ENCODE results near the gene PEF1. TPM values are rescaled to one million over a fixed set of nuclear protein-coding genes. Genes with fewer than 3 reads are reported as not detected.

Gene PEF1
- total and polyA plus RNA-seq, 2 experiments from 2014 or later: 71.3 to 97.5 TPM

GRCh38 chr1:31679676-31680230 lies 35.1 kb upstream of the PEF1 start:
- H3K9me3 ChIP-seq (ENCODE audit: low read depth): no peaks in the 10 kb centered on the region
- no peak overlapping the region for H3K9ac ChIP-seq
- WGBS, 2 experiments (ENCODE audit: low coverage in 1 of 2, low lambda C conversion rate in 2 of 2, missing lambda C conversion rate in 2 of 2): 85 to 89% methylated on average over 21 to 23 of the region's 23 CpGs
- in situ Hi-C loops (cut with MboI): no loop called here
- H3K27me3 ChIP-seq (replicated peaks; ENCODE audit: insufficient read depth): no peaks in the 10 kb centered on the region
- no peak for DNase-seq
- H4K20me1 ChIP-seq (ENCODE audit: insufficient read depth): no peaks in the 10 kb centered on the region
- H3K9me2 ChIP-seq (ENCODE audit: insufficient read depth): no peaks in the 10 kb centered on the region
- TF ChIP-seq EZH2 (IDR thresholded peaks at IDR 0.05; ENCODE audit: insufficient read depth, poor library complexity, severe bottlenecking): no peak
- TF ChIP-seq EZH2phosphoT487 (IDR thresholded peaks at IDR 0.05; ENCODE audit: insufficient read depth, low read depth): no peak
- H2AFZ ChIP-seq: no peak overlapping the region
- no peaks in the 10 kb centered on the region for H3K4me1 ChIP-seq (ENCODE audit: insufficient read depth)
- no peak overlapping the region for H3K27ac ChIP-seq
- H3K36me3 ChIP-seq (ENCODE audit: low read depth): peaks cover 5% of the 10 kb centered on the region; the same call in 1 of the 2 replicates
- H3K4me2 ChIP-seq (ENCODE audit: unreplicated experiment): no peak overlapping the region
- no peaks in the 10 kb centered on the region for H3F3A ChIP-seq (ENCODE audit: insufficient read depth)
- H3K4me3 ChIP-seq: no peak overlapping the region
- H3K79me2 ChIP-seq (ENCODE audit: insufficient read depth): no peaks in the 10 kb centered on the region

- H3K4me2 ChIP-seq (ENCODE audit: unreplicated experiment): no peak overlapping the region
- H3K9me2 ChIP-seq (ENCODE audit: insufficient read depth): no peaks in the 10 kb centered on the region
- no peaks in the 10 kb centered on the region for H3F3A ChIP-seq (ENCODE audit: insufficient read depth)
- H3K9me3 ChIP-seq (ENCODE audit: low read depth): no peaks in the 10 kb centered on the region
- H3K4me1 ChIP-seq (ENCODE audit: insufficient read depth): no peaks in the 10 kb centered on the region
- no peak overlapping the region for H2AFZ ChIP-seq
- TF ChIP-seq EZH2phosphoT487 (IDR thresholded peaks at IDR 0.05; ENCODE audit: insufficient read depth, low read depth) (no peak), EZH2 (IDR thresholded peaks at IDR 0.05; ENCODE audit: insufficient read depth, poor library complexity, severe bottlenecking) (no peak)
- no peaks in the 10 kb centered on the region for H3K27me3 ChIP-seq (replicated peaks; ENCODE audit: insufficient read depth)
- H4K20me1 ChIP-seq (ENCODE audit: insufficient read depth): no peaks in the 10 kb centered on the region
- DNase-seq: no peak
- H3K9ac ChIP-seq: no peak overlapping the region
- no peak overlapping the region for H3K27ac ChIP-seq
- no peak overlapping the region for H3K4me3 ChIP-seq
- peaks cover 3% of the 10 kb centered on the region; the same call in 1 of the 2 replicates for H3K36me3 ChIP-seq (ENCODE audit: low read depth)
- no peaks in the 10 kb centered on the region for H3K79me2 ChIP-seq (ENCODE audit: insufficient read depth)
- in situ Hi-C loops (cut with MboI): no loop called here
- WGBS, 2 experiments (ENCODE audit: low coverage in 1 of 2, low lambda C conversion rate in 2 of 2, missing lambda C conversion rate in 2 of 2): 9 to 11% methylated on average over 2 of the region's 2 CpGs
Observed at GRCh38 chr1:31679091-31679490, 34.4 kb upstream of the PEF1 start.

- DNase-seq: no peak
- Histone ChIP-seq H3K9ac (no peak overlapping the region), H3K36me3 (ENCODE audit: low read depth) (peaks cover 3% of the 10 kb centered on the region; the same call in 1 of the 2 replicates), H3K79me2 (ENCODE audit: insufficient read depth) (no peaks in the 10 kb centered on the region), H3K4me2 (ENCODE audit: unreplicated experiment) (no peak overlapping the region), H3K4me3 (no peak overlapping the region), H3K4me1 (ENCODE audit: insufficient read depth) (no peaks in the 10 kb centered on the region), H3K9me2 (ENCODE audit: insufficient read depth) (no peaks in the 10 kb centered on the region), H3K9me3 (ENCODE audit: low read depth) (no peaks in the 10 kb centered on the region), H2AFZ (no peak overlapping the region), H4K20me1 (ENCODE audit: insufficient read depth) (no peaks in the 10 kb centered on the region), H3K27ac (no peak overlapping the region), H3K27me3 (replicated peaks; ENCODE audit: insufficient read depth) (no peaks in the 10 kb centered on the region), H3F3A (ENCODE audit: insufficient read depth) (no peaks in the 10 kb centered on the region)
- 89 to 92% methylated on average over 4 of the region's 4 CpGs for WGBS, 2 experiments (ENCODE audit: low coverage in 1 of 2, low lambda C conversion rate in 2 of 2, missing lambda C conversion rate in 2 of 2)
- in situ Hi-C loops (cut with MboI): no loop called here
- TF ChIP-seq EZH2 (IDR thresholded peaks at IDR 0.05; ENCODE audit: insufficient read depth, poor library complexity, severe bottlenecking) (no peak), EZH2phosphoT487 (IDR thresholded peaks at IDR 0.05; ENCODE audit: insufficient read depth, low read depth) (no peak)
Observed at GRCh38 chr1:31678681-31679080, 34.0 kb upstream of the PEF1 start.

GRCh38 chr1:31677949-31678348 lies 33.3 kb upstream of the PEF1 start:
- 75 to 84% methylated on average over 6 of the region's 6 CpGs for WGBS, 2 experiments (ENCODE audit: low coverage in 1 of 2, low lambda C conversion rate in 2 of 2, missing lambda C conversion rate in 2 of 2)
- DNase-seq: no peak
- H4K20me1 ChIP-seq (ENCODE audit: insufficient read depth): no peaks in the 10 kb centered on the region
- no peak overlapping the region for H3K27ac ChIP-seq
- H3K4me1 ChIP-seq (ENCODE audit: insufficient read depth): no peaks in the 10 kb centered on the region
- H3K4me2 ChIP-seq (ENCODE audit: unreplicated experiment): no peak overlapping the region
- H3K9ac ChIP-seq: no peak overlapping the region
- TF ChIP-seq EZH2phosphoT487 (IDR thresholded peaks at IDR 0.05; ENCODE audit: insufficient read depth, low read depth) (no peak), EZH2 (IDR thresholded peaks at IDR 0.05; ENCODE audit: insufficient read depth, poor library complexity, severe bottlenecking) (no peak)
- no peaks in the 10 kb centered on the region for H3K27me3 ChIP-seq (replicated peaks; ENCODE audit: insufficient read depth)
- in situ Hi-C loops (cut with MboI): no loop called here
- H3K4me3 ChIP-seq: no peak overlapping the region
- H3K79me2 ChIP-seq (ENCODE audit: insufficient read depth): no peaks in the 10 kb centered on the region
- H3F3A ChIP-seq (ENCODE audit: insufficient read depth): no peaks in the 10 kb centered on the region
- H3K36me3 ChIP-seq (ENCODE audit: low read depth): peaks cover 3% of the 10 kb centered on the region; the same call in 1 of the 2 replicates
- no peaks in the 10 kb centered on the region for H3K9me2 ChIP-seq (ENCODE audit: insufficient read depth)
- H2AFZ ChIP-seq: no peak overlapping the region
- H3K9me3 ChIP-seq (ENCODE audit: low read depth): no peaks in the 10 kb centered on the region
